MCF 10A (cell line): ENCODE measurements around the gene MAGEF1. TPM values are rescaled to one million over a fixed set of nuclear protein-coding genes. Genes with fewer than 3 reads are reported as not detected.

Experiments
- BruUV-seq: library from RNA; stranded (reverse); fragments of 400-500 nt; replicated peaks from 2 replicates; lab custom pipeline; 2021; lab: Mats Ljungman, UMichigan
- CTCF ChIA-PET: fragments of 300-600 bp; sonication (Branson Sonifier 250); formaldehyde crosslinking; extraction: SDS; loops from one replicate; lab custom pipeline; 2021; ENCODE audit warnings: antibody characterized with exemption, inconsistent platforms; lab: Yijun Ruan, JAX
- POLR2A ChIA-PET: fragments of 300-600, 350-650 bp; sonication (Branson Sonifier 250); formaldehyde crosslinking; extraction: SDS; loops from one replicate; lab custom pipeline; 2020; ENCODE audit warnings: antibody characterized with exemption, inconsistent platforms; lab: Yijun Ruan, JAX
- DNase-seq: peaks from one replicate; pipeline ENCODE4 v3.0.0-alpha.2; 2018; ENCODE audit not compliant: unreplicated experiment
- H3K27ac Mint-ChIP-seq: one replicate; pipeline ENCODE4 v1.8.0; 2022; ENCODE audit warnings: mild to moderate bottlenecking, low read depth, mixed read lengths; ENCODE audit not compliant: unreplicated experiment
- H3K27me3 Mint-ChIP-seq: one replicate; pipeline ENCODE4 v1.8.0; 2022; ENCODE audit warnings: mixed read lengths; ENCODE audit not compliant: insufficient read depth, unreplicated experiment
- H3K36me3 Mint-ChIP-seq: one replicate; pipeline ENCODE4 v1.8.0; 2022; ENCODE audit warnings: mild to moderate bottlenecking, moderate library complexity, mixed read lengths; ENCODE audit not compliant: insufficient read depth, unreplicated experiment
- H3K4me1 Mint-ChIP-seq: one replicate; pipeline ENCODE4 v1.8.0; 2022; ENCODE audit warnings: mixed read lengths; ENCODE audit not compliant: insufficient read depth, unreplicated experiment
- H3K4me3 Mint-ChIP-seq: one replicate; pipeline ENCODE4 v1.8.0; 2022; ENCODE audit warnings: mild to moderate bottlenecking, moderate library complexity, mixed read lengths; ENCODE audit not compliant: unreplicated experiment
- H3K9me3 Mint-ChIP-seq: one replicate; pipeline ENCODE4 v1.8.0; 2022; ENCODE audit warnings: mixed read lengths; ENCODE audit not compliant: unreplicated experiment
- CTCF ChIP-seq: fragments of 200-600 bp; IDR thresholded peaks from one replicate; pipeline ENCODE4 v1.8.0; 2022; ENCODE audit warnings: antibody characterized with exemption, mild to moderate bottlenecking; ENCODE audit not compliant: unreplicated experiment
- intact Hi-C: fragments of 100-400 bp; cut with micrococcal nuclease; formaldehyde crosslinking; loops from 2 replicates; pipeline ENCODE4 v1.14.1; 2022
- total RNA-seq: library from RNA; stranded (reverse); gene quantifications from 2 replicates; pipeline ENCODE4 v1.2.3, GENCODE V29; 2022

MAGEF1 gene
- total RNA-seq, 1 experiment from 2014 or later: 34.5 TPM

GRCh38 chr3:184662187-184662586 is 49.7 kb downstream of the MAGEF1 start:
- Mint-ChIP-seq H3K4me1 (peaks cover 19% of the 10 kb centered on the region), H3K9me3 (no peaks in the 10 kb centered on the region), H3K27ac (no peak overlapping the region), H3K27me3 (peaks cover 7% of the 10 kb centered on the region), H3K4me3 (no peak overlapping the region), H3K36me3 (no peaks in the 10 kb centered on the region)
- ChIA-PET POLR2A (interaction anchor here (0.6 to 0.9 kb wide), 2 partner anchors 43 to 48 kb away, joined by 3 read pairs; no protein-coding TSS in a partner anchor), CTCF (no interaction called here)
- intact Hi-C loops: no loop called here
- BruUV-seq: no TSS peak
- no peak for TF ChIP-seq CTCF
- no peak for DNase-seq

GRCh38 chr3:184660931-184661330 is 50.9 kb downstream of the MAGEF1 start:
- Mint-ChIP-seq H3K36me3 (no peaks in the 10 kb centered on the region), H3K4me3 (no peak overlapping the region), H3K27ac (no peak overlapping the region), H3K27me3 (no peaks in the 10 kb centered on the region), H3K4me1 (peaks cover 22% of the 10 kb centered on the region), H3K9me3 (no peaks in the 10 kb centered on the region)
- ChIA-PET CTCF (interaction anchor here (0.7 to 0.9 kb wide), 3 partner anchors 29 to 103 kb away, joined by 3 to 5 read pairs (median 3); no protein-coding TSS in a partner anchor), POLR2A (no interaction called here)
- DNase-seq: no peak
- no TSS peak for BruUV-seq
- intact Hi-C loops: no loop called here
- no peak for TF ChIP-seq CTCF

Other genes starting within 250 kb of the MAGEF1 start
- 4.0 and 5.4 TPM in 2 replicates for gene EPHB3, start 150.3 kb downstream of the MAGEF1 start, total RNA-seq
- gene VPS8, start 100.1 kb upstream of the MAGEF1 start, total RNA-seq: 33.8 and 52.2 TPM in 2 replicates